Memory B cell (primary cell): ENCODE results near the gene INHBA.

Experiments used
- ATAC-seq: fragments of 150-1000 bp; cut with Tn5 transposase; 2 replicates; pipeline ENCODE4 v1.10.0; 2021; ENCODE audit warnings: low read depth, mild to moderate bottlenecking, moderate library complexity
- DNase-seq, 2 donors: peaks; one replicate each; pipeline ENCODE4 v3.0.0; 2022; ENCODE audit warnings: low spot score in 2 of 2
- H3K27ac Mint-ChIP-seq: one replicate; pipeline ENCODE4 v1.8.0; 2022; ENCODE audit warnings: mild to moderate bottlenecking, moderate library complexity, mixed read lengths
- H3K27me3 Mint-ChIP-seq: one replicate; pipeline ENCODE4 v1.8.0; 2022; ENCODE audit warnings: mixed read lengths
- H3K36me3 Mint-ChIP-seq: one replicate; pipeline ENCODE4 v1.8.0; 2022; ENCODE audit warnings: mild to moderate bottlenecking, mixed read lengths
- H3K4me1 Mint-ChIP-seq: one replicate; pipeline ENCODE4 v1.8.0; 2022; ENCODE audit warnings: mixed read lengths
- H3K4me3 Mint-ChIP-seq: one replicate; pipeline ENCODE4 v1.8.0; 2022; ENCODE audit warnings: mild to moderate bottlenecking, moderate library complexity, mixed read lengths
- H3K9me3 Mint-ChIP-seq: one replicate; pipeline ENCODE4 v1.8.0; 2022; ENCODE audit warnings: mixed read lengths

INHBA gene

DNA sequence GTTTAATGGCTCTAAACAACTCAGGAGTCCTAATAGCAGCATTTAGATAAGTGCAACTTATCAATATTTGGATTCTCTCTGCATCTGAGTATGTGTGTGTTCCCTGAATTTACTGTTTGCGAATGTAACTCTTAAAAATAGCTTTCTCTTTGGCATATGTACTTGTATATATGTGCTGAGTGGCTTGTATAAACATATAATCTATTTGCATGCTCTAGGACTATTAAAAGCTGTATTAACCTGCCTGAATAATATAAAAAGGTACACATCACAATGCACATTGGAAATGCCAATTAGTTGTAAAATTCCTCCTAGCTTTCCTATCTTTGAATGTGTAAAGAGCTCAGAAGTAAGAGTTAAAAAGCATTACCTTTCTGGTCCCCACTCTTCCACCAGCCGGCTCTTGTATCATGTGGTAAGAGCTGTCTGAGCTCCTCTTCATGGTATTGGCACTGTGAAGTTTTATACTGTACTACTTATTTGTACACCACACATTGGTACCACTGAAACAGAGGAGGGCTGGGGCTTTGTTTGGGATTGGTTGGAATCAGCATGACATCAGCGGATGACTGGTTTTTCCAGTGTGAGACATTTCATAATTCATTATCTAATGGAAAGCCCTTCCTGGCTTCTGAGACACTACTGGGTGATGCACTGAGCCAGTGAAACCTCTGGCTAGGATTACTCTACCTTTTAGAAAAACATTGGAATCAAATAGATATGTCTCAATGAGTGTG, at the start of gene INHBA:
TSS of gene INHBA (minus strand) at position 456 of the 737 bp plus-strand sequence. CDS start 2,716 bp downstream, outside the sequence.
- H3K4me3 Mint-ChIP-seq = peak within 1 kb of the TSS; percentile 73
- peak within 1 kb of the TSS; percentile 6 for H3K27ac Mint-ChIP-seq
- no peaks in the 10 kb centered on the region for H3K36me3 Mint-ChIP-seq
- ATAC-seq (no peak), DNase-seq (no peak)
- peaks cover 26% of the 10 kb centered on the region for H3K4me1 Mint-ChIP-seq
- no peaks in the 10 kb centered on the region for H3K9me3 Mint-ChIP-seq
- peaks cover 17% of the 10 kb centered on the region for H3K27me3 Mint-ChIP-seq

DNA sequence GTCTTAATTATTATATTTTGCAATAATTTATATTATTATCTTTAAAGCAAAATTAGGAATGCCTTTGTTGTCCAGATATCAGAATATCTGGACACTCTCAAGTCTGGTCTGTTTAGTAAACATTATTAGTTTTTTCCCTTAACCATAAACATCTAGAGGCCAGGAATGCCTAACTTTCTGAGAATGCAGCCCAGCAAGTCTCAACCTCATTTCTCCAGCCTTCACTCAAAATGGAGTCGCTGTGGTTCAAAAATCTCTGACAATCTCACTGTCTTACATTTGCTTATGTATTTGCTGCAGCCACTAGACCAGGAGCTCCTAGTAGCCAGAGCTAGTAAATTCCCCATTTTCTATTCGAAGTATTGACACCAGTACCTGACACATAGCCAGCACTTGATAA, 49.7 kb upstream of the INHBA start:
- H3K9me3 Mint-ChIP-seq = peaks cover 5% of the 10 kb centered on the region
- no peaks in the 10 kb centered on the region for H3K4me1 Mint-ChIP-seq
- no peaks in the 10 kb centered on the region for H3K27me3 Mint-ChIP-seq
- H3K27ac Mint-ChIP-seq = no peak overlapping the region
- no peak for DNase-seq
- H3K4me3 Mint-ChIP-seq = no peak overlapping the region
- ATAC-seq = no peak
- H3K36me3 Mint-ChIP-seq = no peaks in the 10 kb centered on the region

DNA sequence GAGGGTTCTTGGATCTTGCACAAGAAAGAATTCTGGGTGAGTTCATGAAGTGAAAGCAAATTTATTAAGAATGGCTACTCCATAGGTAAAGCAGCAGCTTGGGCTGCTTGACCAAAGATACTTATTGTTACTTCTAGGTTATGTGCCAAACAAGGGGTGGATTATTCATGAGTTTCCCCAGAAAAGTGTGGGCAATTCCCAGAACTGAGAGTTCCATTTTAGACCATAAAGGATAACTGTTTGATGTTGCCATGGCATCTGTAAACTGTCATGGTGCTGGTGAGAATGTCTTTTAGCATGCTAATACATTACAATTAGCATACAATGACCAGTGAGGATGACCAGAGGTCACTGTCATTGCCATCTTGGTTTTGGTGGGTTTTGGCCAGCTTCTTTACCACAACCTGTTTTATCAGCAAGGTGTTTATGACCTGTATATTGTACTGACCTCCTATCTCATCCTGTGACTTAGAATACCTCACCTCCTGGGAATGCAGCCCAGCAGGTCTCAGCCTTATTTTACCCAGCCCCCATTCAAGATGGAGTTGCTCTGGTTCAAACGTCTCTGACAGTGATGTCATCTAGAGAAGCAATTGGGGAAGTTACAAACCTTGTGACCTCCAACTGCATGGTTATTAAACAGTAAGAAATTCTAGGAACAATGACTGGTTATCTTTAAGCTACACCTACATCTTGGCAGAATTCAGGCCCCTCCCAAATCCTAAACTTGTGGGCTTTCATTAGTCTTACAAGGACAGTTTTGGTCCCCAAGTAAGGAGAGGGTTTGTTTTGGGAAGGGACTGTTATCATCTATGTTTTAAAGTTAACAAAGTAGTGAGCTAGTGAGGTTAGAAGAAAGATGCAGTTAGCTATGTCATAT, 48.0 kb upstream of the INHBA start:
- H3K36me3 Mint-ChIP-seq = no peaks in the 10 kb centered on the region
- peaks cover 5% of the 10 kb centered on the region for H3K9me3 Mint-ChIP-seq
- no peak for ATAC-seq
- DNase-seq = no peak
- H3K27ac Mint-ChIP-seq = no peak overlapping the region
- H3K4me1 Mint-ChIP-seq = no peaks in the 10 kb centered on the region
- H3K4me3 Mint-ChIP-seq = no peak overlapping the region
- H3K27me3 Mint-ChIP-seq = no peaks in the 10 kb centered on the region

GRCh38 chr7:41747961-41748360, 45.1 kb upstream of the INHBA start:
- no peak for ATAC-seq
- Mint-ChIP-seq H3K36me3 (peaks cover 6% of the 10 kb centered on the region), H3K27me3 (peaks cover 2% of the 10 kb centered on the region), H3K4me1 (no peaks in the 10 kb centered on the region), H3K4me3 (no peak overlapping the region), H3K9me3 (peaks cover 8% of the 10 kb centered on the region), H3K27ac (no peak overlapping the region)
- no peak for DNase-seq

GRCh38 chr7:41745451-41745850, 42.6 kb upstream of the INHBA start:
- ATAC-seq = no peak
- H3K4me1 Mint-ChIP-seq = no peaks in the 10 kb centered on the region
- H3K36me3 Mint-ChIP-seq = peaks cover 13% of the 10 kb centered on the region
- no peak for DNase-seq
- H3K27ac Mint-ChIP-seq = no peak overlapping the region
- H3K9me3 Mint-ChIP-seq = peaks cover 15% of the 10 kb centered on the region
- peaks cover 2% of the 10 kb centered on the region for H3K27me3 Mint-ChIP-seq
- no peak overlapping the region for H3K4me3 Mint-ChIP-seq

GRCh38 chr7:41744161-41744560, 41.3 kb upstream of the INHBA start:
- Mint-ChIP-seq H3K9me3 (peaks cover 15% of the 10 kb centered on the region), H3K4me3 (no peak overlapping the region), H3K27ac (no peak overlapping the region), H3K27me3 (peaks cover 2% of the 10 kb centered on the region), H3K4me1 (no peaks in the 10 kb centered on the region), H3K36me3 (peaks cover 13% of the 10 kb centered on the region)
- ATAC-seq (no peak), DNase-seq (no peak)

DNA sequence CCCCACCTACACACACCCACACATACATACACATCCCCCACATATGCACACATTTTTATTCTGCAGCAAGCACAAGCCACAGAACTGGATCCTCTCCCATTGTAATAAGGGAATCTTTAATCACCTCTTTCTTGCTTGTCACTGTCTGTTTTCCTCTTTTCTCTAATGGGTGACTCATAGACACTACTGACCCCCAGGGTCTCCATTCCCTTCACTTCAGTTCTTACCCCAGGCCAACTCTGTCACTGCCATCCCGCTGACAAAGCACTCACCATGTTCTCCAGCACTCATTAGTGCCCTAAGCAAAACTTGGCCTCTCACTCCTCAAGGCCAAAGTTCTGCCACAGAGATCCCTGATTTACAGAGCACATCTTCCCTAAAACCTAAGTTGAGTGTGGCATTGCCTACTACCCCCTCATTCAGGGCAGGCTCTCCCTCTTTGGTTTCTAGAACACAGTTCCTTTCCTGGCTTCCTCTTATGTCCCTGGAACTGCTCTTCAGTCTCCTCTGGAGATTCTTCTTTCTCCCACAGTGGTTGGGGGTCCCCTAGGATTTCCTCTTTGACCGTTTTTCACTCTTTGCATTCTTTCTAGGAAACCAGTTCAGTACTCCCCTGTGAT, 39.6 kb upstream of the INHBA start:
- H3K9me3 Mint-ChIP-seq = peaks cover 15% of the 10 kb centered on the region
- ATAC-seq (no peak), DNase-seq (no peak)
- peaks cover 2% of the 10 kb centered on the region for H3K27me3 Mint-ChIP-seq
- H3K27ac Mint-ChIP-seq = no peak overlapping the region
- no peaks in the 10 kb centered on the region for H3K4me1 Mint-ChIP-seq
- H3K36me3 Mint-ChIP-seq = peaks cover 13% of the 10 kb centered on the region
- H3K4me3 Mint-ChIP-seq = no peak overlapping the region

DNA sequence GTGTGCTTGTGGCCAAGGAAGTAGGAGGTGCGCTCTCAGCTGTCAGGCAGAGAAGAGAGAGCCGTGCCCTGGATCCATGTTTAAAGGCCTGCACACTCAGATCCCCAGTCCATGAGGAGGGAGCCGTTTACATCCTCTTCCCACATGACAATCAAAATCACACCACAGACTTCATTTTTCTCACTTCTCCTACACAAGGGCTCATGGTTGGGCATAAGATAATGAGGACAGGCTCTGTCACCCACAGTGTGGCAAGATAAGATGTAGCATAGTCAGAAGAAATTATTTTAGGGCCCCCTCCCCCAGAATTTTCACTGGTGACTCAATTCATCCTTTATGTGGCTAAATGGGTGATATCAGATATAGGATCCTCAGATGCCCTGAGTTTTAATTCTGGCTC, 35.9 kb upstream of the INHBA start:
- no peak overlapping the region for H3K4me3 Mint-ChIP-seq
- peaks cover 2% of the 10 kb centered on the region for H3K27me3 Mint-ChIP-seq
- peaks cover 4% of the 10 kb centered on the region for H3K4me1 Mint-ChIP-seq
- H3K27ac Mint-ChIP-seq = no peak overlapping the region
- ATAC-seq (no peak), DNase-seq (no peak)
- peaks cover 11% of the 10 kb centered on the region for H3K9me3 Mint-ChIP-seq
- peaks cover 8% of the 10 kb centered on the region for H3K36me3 Mint-ChIP-seq

DNA sequence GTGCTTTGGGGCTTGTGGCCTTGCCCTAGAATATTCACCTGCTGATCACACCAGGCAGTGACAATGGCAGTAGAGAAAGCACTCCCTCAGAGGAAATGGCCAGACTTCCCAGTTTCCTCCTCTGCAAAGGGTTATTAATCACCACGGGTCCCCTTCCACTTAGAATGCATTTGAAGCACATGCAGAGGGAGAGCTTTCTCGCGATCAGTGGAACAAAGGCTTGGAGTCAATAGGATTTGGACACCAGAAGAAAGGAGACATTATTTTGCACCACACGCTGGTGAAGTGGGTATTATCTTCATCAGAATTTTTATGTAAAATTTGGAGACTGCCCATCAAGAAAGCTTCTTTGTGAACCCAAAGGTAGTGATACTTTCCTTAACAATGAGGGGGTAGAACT, 35.4 kb upstream of the INHBA start:
- Mint-ChIP-seq H3K36me3 (peaks cover 7% of the 10 kb centered on the region), H3K27me3 (peaks cover 2% of the 10 kb centered on the region), H3K4me1 (peaks cover 4% of the 10 kb centered on the region), H3K9me3 (peaks cover 7% of the 10 kb centered on the region), H3K27ac (no peak overlapping the region), H3K4me3 (no peak overlapping the region)
- no peak for DNase-seq
- ATAC-seq = no peak

GRCh38 chr7:41735206-41735605, 32.3 kb upstream of the INHBA start:
- Mint-ChIP-seq H3K27me3 (peaks cover 2% of the 10 kb centered on the region), H3K9me3 (no peaks in the 10 kb centered on the region), H3K4me1 (peaks cover 12% of the 10 kb centered on the region), H3K36me3 (no peaks in the 10 kb centered on the region), H3K27ac (peak overlapping the region; percentile 16), H3K4me3 (no peak overlapping the region)
- DNase-seq = no peak
- no peak for ATAC-seq

- Mint-ChIP-seq H3K27ac (peak overlapping the region; percentile 64), H3K4me3 (peak overlapping the region; percentile 49)
- no peak for DNase-seq
Observed at GRCh38 chr7:41732843-41733306, 30.0 kb upstream of the INHBA start.

GRCh38 chr7:41732436-41732785, 29.5 kb upstream of the INHBA start:
- Mint-ChIP-seq H3K36me3 (no peaks in the 10 kb centered on the region), H3K4me3 (no peak overlapping the region), H3K4me1 (peaks cover 12% of the 10 kb centered on the region), H3K27ac (peak overlapping the region; percentile 64), H3K27me3 (peaks cover 4% of the 10 kb centered on the region), H3K9me3 (no peaks in the 10 kb centered on the region)
- no peak for ATAC-seq
- no peak for DNase-seq

More at GRCh38 chr7:41732843-41733306, 30.0 kb upstream of the INHBA start:
- ATAC-seq = no peak
- no peaks in the 10 kb centered on the region for H3K9me3 Mint-ChIP-seq
- peaks cover 4% of the 10 kb centered on the region for H3K27me3 Mint-ChIP-seq
- H3K4me1 Mint-ChIP-seq = peaks cover 12% of the 10 kb centered on the region
- no peaks in the 10 kb centered on the region for H3K36me3 Mint-ChIP-seq

- no peak for DNase-seq
- Mint-ChIP-seq H3K4me1 (peaks cover 12% of the 10 kb centered on the region), H3K27ac (no peak overlapping the region), H3K4me3 (no peak overlapping the region), H3K27me3 (peaks cover 4% of the 10 kb centered on the region), H3K9me3 (no peaks in the 10 kb centered on the region), H3K36me3 (no peaks in the 10 kb centered on the region)
- ATAC-seq = peak; percentile 80
Observed at GRCh38 chr7:41731493-41732435, 28.9 kb upstream of the INHBA start.
